ENCODE results near the gene SLC14A1.

- TF ChIP-seq CTCF (IDR thresholded peaks at IDR 0.05), result no peak
- no peak for TF ChIP-seq POLR2A (IDR thresholded peaks at IDR 0.05)
These were observed 2.6 kb downstream of the SLC14A1 start for GRCh38 chr18:45726603-45727002.
